ENCODE measurements around the gene AQP3. TPM values are rescaled to one million over a fixed set of nuclear protein-coding genes. Genes with fewer than 3 reads are reported as not detected.
"Not testable (repeated sequence)": the region's sequence is repeated elsewhere in the genome, so short reads cannot be mapped to it uniquely, and the experiment has no call there.

Gene AQP3
- total RNA-seq, 1 donor from 2014 or later: 33.1 TPM

DNA sequence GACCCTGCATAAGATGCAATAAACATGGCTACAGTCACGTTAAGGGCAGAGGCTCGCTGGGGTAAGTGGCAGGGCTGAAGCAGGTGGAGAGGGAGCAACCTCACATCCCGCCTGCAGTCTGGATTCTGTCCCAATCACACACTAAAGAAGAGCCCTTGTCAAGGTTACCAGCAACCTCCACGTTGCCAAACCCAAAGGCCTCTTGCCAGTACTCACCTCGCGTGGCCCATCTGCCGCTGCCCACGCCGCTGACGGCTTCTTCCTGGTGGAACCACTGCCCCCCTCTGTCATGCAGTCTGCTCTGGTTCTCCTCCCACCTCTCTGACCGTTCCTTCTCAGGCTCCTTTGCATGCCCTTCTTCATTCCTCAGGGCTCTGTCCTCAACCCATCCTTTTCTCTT is 53.8 kb downstream of the AQP3 start:
- no peak for DNase-seq (ENCODE audit: extremely low spot score, unreplicated experiment)
- no peaks in the 10 kb centered on the region for H3K27me3 Mint-ChIP-seq
- H3K27ac Mint-ChIP-seq: peak overlapping the region; percentile 37
- H3K36me3 Mint-ChIP-seq: no peaks in the 10 kb centered on the region
- H3K9me3 Mint-ChIP-seq: no peaks in the 10 kb centered on the region
- TF ChIP-seq, protein P1, sequence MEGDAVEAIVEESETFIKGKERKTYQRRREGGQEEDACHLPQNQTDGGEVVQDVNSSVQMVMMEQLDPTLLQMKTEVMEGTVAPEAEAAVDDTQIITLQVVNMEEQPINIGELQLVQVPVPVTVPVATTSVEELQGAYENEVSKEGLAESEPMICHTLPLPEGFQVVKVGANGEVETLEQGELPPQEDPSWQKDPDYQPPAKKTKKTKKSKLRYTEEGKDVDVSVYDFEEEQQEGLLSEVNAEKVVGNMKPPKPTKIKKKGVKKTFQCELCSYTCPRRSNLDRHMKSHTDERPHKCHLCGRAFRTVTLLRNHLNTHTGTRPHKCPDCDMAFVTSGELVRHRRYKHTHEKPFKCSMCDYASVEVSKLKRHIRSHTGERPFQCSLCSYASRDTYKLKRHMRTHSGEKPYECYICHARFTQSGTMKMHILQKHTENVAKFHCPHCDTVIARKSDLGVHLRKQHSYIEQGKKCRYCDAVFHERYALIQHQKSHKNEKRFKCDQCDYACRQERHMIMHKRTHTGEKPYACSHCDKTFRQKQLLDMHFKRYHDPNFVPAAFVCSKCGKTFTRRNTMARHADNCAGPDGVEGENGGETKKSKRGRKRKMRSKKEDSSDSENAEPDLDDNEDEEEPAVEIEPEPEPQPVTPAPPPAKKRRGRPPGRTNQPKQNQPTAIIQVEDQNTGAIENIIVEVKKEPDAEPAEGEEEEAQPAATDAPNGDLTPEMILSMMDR (conservative IDR thresholded peaks at IDR 0.05): no peak
- H3K4me1 Mint-ChIP-seq (ENCODE audit: unreplicated experiment): peaks cover 18% of the 10 kb centered on the region
- peak overlapping the region; percentile 19 for H3K4me3 Mint-ChIP-seq

DNA sequence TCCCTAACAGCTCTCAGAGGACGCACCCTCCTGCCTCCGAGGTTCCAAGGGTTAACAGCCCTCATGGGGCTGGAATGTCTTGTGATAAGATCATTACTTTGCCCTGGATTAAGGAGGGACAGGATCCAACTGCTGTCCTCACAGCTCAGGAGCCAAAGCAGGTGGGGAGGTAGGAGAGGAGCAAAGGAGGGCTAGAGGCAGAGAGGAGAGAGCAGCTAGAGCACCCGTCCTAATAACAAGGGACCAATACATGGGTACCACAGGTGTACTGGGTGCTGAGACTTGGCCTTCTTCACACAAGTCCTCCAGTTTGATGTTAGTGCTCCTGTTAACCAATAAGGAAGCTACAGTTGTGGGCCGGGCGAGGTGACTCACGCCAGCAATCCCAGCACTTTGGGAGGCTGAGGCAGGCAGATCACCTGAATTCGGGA is 54.8 kb downstream of the AQP3 start:
- H3K9me3 Mint-ChIP-seq; H3K36me3 Mint-ChIP-seq; DNase-seq (ENCODE audit: extremely low spot score, unreplicated experiment); H3K27ac Mint-ChIP-seq; H3K4me3 Mint-ChIP-seq; H3K27me3 Mint-ChIP-seq: not testable (repeated sequence)
- H3K4me1 Mint-ChIP-seq (ENCODE audit: unreplicated experiment): peaks cover 28% of the 10 kb centered on the region

Small RNA genes lying within 50 kb of the gene (microRNA-seq; reads per million reads assigned to microRNA genes)
- gene MIR6851: 0.83 reads per million

Other genes with a start within 250 kb of the AQP3 start
- gene SPINK4, start 207.4 kb downstream of the AQP3 start, total RNA-seq (ENCODE audit: low replicate concordance): not detected in 2 replicates
- 92.6 and 113 TPM in 2 replicates for gene BAG1, start 182.9 kb downstream of the AQP3 start, total RNA-seq (ENCODE audit: low replicate concordance)
- gene CHMP5, start 182.5 kb downstream of the AQP3 start, total RNA-seq (ENCODE audit: low replicate concordance): 51.4 and 53.7 TPM in 2 replicates
- 34.1 and 36.4 TPM in 2 replicates for gene NFX1, start 157.1 kb downstream of the AQP3 start, total RNA-seq (ENCODE audit: low replicate concordance)
- gene AQP7, start 45.0 kb downstream of the AQP3 start, total RNA-seq (ENCODE audit: low replicate concordance): 3.7 and 5.0 TPM in 2 replicates
- 39.2 and 46.3 TPM in 2 replicates for gene NOL6, start 26.3 kb upstream of the AQP3 start, total RNA-seq (ENCODE audit: low replicate concordance)
- gene ANKRD18B, start 76.7 kb upstream of the AQP3 start, total RNA-seq (ENCODE audit: low replicate concordance): 2.8 and 10.3 TPM in 2 replicates

Data from type B pancreatic cell (in vitro differentiated cells).